ENCODE measurements around the gene SIRT2. TPM values are rescaled to one million over a fixed set of nuclear protein-coding genes. Genes with fewer than 3 reads are reported as not detected.

SIRT2 gene
- total and polyA plus RNA-seq, 4 donors = 34.6 to 51.2 (median 38.6) TPM

DNA sequence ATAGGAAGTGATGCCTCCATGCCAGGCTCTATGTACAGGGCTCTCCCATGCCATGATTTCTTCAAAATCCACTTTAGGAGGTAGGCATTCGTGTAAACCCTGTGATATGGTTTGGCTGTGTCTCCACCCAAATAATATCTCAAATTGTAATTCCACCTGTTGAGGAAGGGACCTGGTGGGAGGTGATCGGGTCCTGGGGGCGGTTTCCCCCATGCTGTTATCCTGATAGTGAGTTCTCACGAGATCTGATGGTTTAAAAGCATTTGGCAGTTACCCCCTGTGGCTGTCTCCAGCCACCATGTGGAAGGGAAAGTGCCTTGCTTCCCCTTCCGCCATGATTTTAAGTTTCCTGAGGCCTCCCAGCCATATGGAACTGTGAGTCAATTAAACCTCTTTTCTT lies 23.1 kb upstream of the SIRT2 start:
- Histone ChIP-seq H3K4me1 (ENCODE audit: control insufficient read depth in 1 of 2, insufficient read depth in 2 of 2, low read length in 2 of 2) (no peaks in the 10 kb centered on the region), H3K36me3 (ENCODE audit: control insufficient read depth in 1 of 2, insufficient read depth in 2 of 2, low read length in 1 of 2) (peaks cover 0 to 2% of the 10 kb centered on the region in 2 donors), H3K9me3 (ENCODE audit: control insufficient read depth, low read length) (no peaks in the 10 kb centered on the region), H3K27me3 (ENCODE audit: control insufficient read depth in 1 of 2, insufficient read depth in 2 of 2, low read length in 1 of 2) (no peaks in the 10 kb centered on the region), H3K4me3 (ENCODE audit: low read length in 2 of 2) (no peak overlapping the region), H3K27ac (ENCODE audit: low read depth in 1 of 2, low read length in 2 of 2) (no peak overlapping the region)
- ATAC-seq (ENCODE audit: low FRiP score) (no peak), DNase-seq (peak in 1 of 2 donors; percentile 19)
- intact Hi-C loops (cut with DNase I) = loop anchor here in 1 of 2 donors (10.0 kb wide), 1 partner anchor 288 kb away; no protein-coding TSS in a partner anchor
- 92 to 94% methylated on average over 5 of the region's 5 CpGs for WGBS, 2 donors

DNA sequence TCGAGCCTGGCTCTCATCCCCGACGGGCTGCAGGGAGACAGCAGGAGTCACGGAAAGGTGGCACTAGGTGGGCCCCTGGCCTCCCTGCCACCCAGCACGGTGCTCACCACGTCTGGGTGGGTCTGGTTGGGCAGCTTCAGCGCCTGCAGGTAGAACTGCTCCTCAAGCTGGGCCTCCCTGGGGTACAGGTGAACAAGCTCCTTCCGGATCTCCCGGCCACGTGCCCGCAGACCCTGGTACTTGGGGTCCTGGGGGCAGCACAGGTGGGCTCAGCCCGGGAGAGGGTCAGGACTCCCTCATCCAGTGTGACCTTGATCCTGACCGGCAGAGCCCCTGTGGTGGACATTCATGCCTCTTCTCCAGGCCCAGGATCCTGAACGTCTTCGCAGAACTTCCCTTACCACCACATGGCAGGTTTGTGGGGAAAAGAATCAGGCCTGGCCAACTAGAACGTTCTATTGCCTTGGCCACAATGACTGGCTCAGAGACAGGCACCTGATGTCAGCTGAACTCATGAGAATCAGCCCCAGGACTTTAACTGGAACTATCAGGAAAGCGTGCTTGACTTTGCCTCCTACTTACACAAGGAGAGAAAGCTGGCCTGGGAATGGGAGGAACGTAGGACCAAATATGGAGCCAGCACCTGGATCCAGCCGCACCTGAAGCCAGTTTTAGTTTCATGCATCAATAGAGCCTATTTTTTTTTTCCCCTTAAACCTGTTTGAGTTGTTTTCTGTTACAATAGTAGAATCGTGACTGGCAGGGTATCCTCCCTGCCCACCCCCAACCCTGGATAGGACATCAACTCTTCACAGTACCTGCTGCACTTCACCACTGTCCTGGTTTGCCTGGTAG lies 22.2 kb upstream of the SIRT2 start:
- no peak for ATAC-seq (ENCODE audit: low FRiP score)
- H3K27ac ChIP-seq (ENCODE audit: low read depth in 1 of 2, low read length in 2 of 2) = no peak overlapping the region
- peaks cover 0 to 2% of the 10 kb centered on the region in 2 donors for H3K36me3 ChIP-seq (ENCODE audit: control insufficient read depth in 1 of 2, insufficient read depth in 2 of 2, low read length in 1 of 2)
- WGBS, 2 donors = 93 to 94% methylated on average over 20 of the region's 20 CpGs
- intact Hi-C loops (cut with DNase I) = loop anchor here in 1 of 2 donors (10.0 kb wide), 1 partner anchor 287 kb away; no protein-coding TSS in a partner anchor
- H3K27me3 ChIP-seq (ENCODE audit: control insufficient read depth in 1 of 2, insufficient read depth in 2 of 2, low read length in 1 of 2) = no peaks in the 10 kb centered on the region
- H3K4me3 ChIP-seq (ENCODE audit: low read length in 2 of 2) = no peak overlapping the region
- peak in 1 of 2 donors; percentile 62 for DNase-seq
- H3K4me1 ChIP-seq (ENCODE audit: control insufficient read depth in 1 of 2, insufficient read depth in 2 of 2, low read length in 2 of 2) = no peaks in the 10 kb centered on the region
- H3K9me3 ChIP-seq (ENCODE audit: control insufficient read depth, low read length) = no peaks in the 10 kb centered on the region

GRCh38 chr19:38920602-38921419 lies 21.4 kb upstream of the SIRT2 start:
- H3K27me3 ChIP-seq (ENCODE audit: control insufficient read depth in 1 of 2, insufficient read depth in 2 of 2, low read length in 1 of 2) = no peaks in the 10 kb centered on the region
- intact Hi-C loops (cut with DNase I) = loop anchor here in 1 of 2 donors (10.0 kb wide), 1 partner anchor 286 kb away; no protein-coding TSS in a partner anchor

DNA sequence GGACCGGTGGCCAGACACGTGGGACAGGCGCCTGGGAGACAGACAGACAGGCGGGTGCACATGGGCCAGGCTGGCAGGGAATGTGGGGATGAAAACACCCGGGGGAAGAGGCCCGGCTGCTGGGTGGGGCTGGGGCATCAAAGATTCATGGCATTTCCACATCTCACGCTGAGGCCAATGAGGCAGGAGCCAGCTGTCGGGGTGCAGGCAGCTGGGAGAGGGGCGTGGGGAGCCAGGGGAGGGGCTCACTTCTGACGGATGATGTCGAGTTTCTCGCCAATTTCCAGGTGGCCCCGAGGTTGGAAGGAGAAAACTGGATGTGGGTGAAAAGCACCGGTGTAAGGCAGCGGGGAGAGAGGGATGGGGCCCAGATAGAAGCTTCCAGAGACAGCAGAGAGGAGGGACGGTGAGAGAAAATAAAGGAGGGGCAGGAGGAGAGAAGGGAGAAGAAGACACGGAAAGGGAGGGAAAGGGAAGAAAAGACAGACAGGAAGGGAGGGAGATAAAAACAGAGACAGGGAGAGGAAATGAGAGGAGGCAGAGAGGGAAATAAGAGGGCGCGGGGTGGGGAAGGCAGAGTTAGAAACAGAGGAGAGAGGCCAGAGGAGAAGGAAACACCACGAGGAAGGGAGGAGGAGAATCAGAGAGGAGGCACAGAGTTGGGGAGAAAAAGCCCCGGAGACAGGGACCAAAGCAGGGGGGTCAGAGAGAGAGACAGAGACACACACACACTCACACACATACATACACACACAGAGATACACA lies 20.6 kb upstream of the SIRT2 start:
- ATAC-seq (ENCODE audit: low FRiP score) = no peak
- Histone ChIP-seq H3K4me1 (ENCODE audit: control insufficient read depth in 1 of 2, insufficient read depth in 2 of 2, low read length in 2 of 2) (no peaks in the 10 kb centered on the region), H3K36me3 (ENCODE audit: control insufficient read depth in 1 of 2, insufficient read depth in 2 of 2, low read length in 1 of 2) (peaks cover 0 to 2% of the 10 kb centered on the region in 2 donors), H3K27me3 (ENCODE audit: control insufficient read depth in 1 of 2, insufficient read depth in 2 of 2, low read length in 1 of 2) (no peaks in the 10 kb centered on the region), H3K27ac (ENCODE audit: low read depth in 1 of 2, low read length in 2 of 2) (no peak overlapping the region), H3K9me3 (ENCODE audit: control insufficient read depth, low read length) (no peaks in the 10 kb centered on the region), H3K4me3 (ENCODE audit: low read length in 2 of 2) (no peak overlapping the region)
- 76 to 78% methylated on average over 21 of the region's 21 CpGs for WGBS, 2 donors
- intact Hi-C loops (cut with DNase I) = loop anchor here in 1 of 2 donors (10.0 kb wide), 1 partner anchor 285 kb away; no protein-coding TSS in a partner anchor
- peak in 1 of 2 donors; percentile 71 for DNase-seq

More at GRCh38 chr19:38920602-38921419, 21.4 kb upstream of the SIRT2 start:
- no peak for DNase-seq
- Histone ChIP-seq H3K36me3 (ENCODE audit: control insufficient read depth in 1 of 2, insufficient read depth in 2 of 2, low read length in 1 of 2) (peaks cover 0 to 2% of the 10 kb centered on the region in 2 donors), H3K9me3 (ENCODE audit: control insufficient read depth, low read length) (no peaks in the 10 kb centered on the region), H3K4me3 (ENCODE audit: low read length in 2 of 2) (no peak overlapping the region), H3K27ac (ENCODE audit: low read depth in 1 of 2, low read length in 2 of 2) (no peak overlapping the region), H3K4me1 (ENCODE audit: control insufficient read depth in 1 of 2, insufficient read depth in 2 of 2, low read length in 2 of 2) (no peaks in the 10 kb centered on the region)
- no peak for ATAC-seq (ENCODE audit: low FRiP score)
- 79 to 81% methylated on average over 14 of the region's 14 CpGs for WGBS, 2 donors

GRCh38 chr19:38918526-38918925 lies 19.1 kb upstream of the SIRT2 start:
- Histone ChIP-seq H3K9me3 (ENCODE audit: control insufficient read depth, low read length) (no peaks in the 10 kb centered on the region), H3K4me1 (ENCODE audit: control insufficient read depth in 1 of 2, insufficient read depth in 2 of 2, low read length in 2 of 2) (no peaks in the 10 kb centered on the region), H3K4me3 (ENCODE audit: low read length in 2 of 2) (no peak overlapping the region), H3K27me3 (ENCODE audit: control insufficient read depth in 1 of 2, insufficient read depth in 2 of 2, low read length in 1 of 2) (no peaks in the 10 kb centered on the region), H3K27ac (ENCODE audit: low read depth in 1 of 2, low read length in 2 of 2) (no peak overlapping the region), H3K36me3 (ENCODE audit: control insufficient read depth in 1 of 2, insufficient read depth in 2 of 2, low read length in 1 of 2) (no peaks in the 10 kb centered on the region)
- intact Hi-C loops (cut with DNase I) = no loop called here
- 87 to 89% methylated on average over 10 of the region's 10 CpGs for WGBS, 2 donors
- DNase-seq = peak in 1 of 2 donors; percentile 50
- no peak for ATAC-seq (ENCODE audit: low FRiP score)

GRCh38 chr19:38917921-38918491 lies 18.6 kb upstream of the SIRT2 start:
- ATAC-seq (ENCODE audit: low FRiP score) = no peak
- no peak overlapping the region for H3K4me3 ChIP-seq (ENCODE audit: low read length in 2 of 2)
- intact Hi-C loops (cut with DNase I) = no loop called here
- WGBS, 2 donors = 72 to 83% methylated on average over 13 of the region's 13 CpGs
- H3K9me3 ChIP-seq (ENCODE audit: control insufficient read depth, low read length) = no peaks in the 10 kb centered on the region
- no peaks in the 10 kb centered on the region for H3K4me1 ChIP-seq (ENCODE audit: control insufficient read depth in 1 of 2, insufficient read depth in 2 of 2, low read length in 2 of 2)
- no peaks in the 10 kb centered on the region for H3K36me3 ChIP-seq (ENCODE audit: control insufficient read depth in 1 of 2, insufficient read depth in 2 of 2, low read length in 1 of 2)
- H3K27ac ChIP-seq (ENCODE audit: low read depth in 1 of 2, low read length in 2 of 2) = no peak overlapping the region
- DNase-seq = peak in 1 of 2 donors; percentile 64
- H3K27me3 ChIP-seq (ENCODE audit: control insufficient read depth in 1 of 2, insufficient read depth in 2 of 2, low read length in 1 of 2) = no peaks in the 10 kb centered on the region

DNA sequence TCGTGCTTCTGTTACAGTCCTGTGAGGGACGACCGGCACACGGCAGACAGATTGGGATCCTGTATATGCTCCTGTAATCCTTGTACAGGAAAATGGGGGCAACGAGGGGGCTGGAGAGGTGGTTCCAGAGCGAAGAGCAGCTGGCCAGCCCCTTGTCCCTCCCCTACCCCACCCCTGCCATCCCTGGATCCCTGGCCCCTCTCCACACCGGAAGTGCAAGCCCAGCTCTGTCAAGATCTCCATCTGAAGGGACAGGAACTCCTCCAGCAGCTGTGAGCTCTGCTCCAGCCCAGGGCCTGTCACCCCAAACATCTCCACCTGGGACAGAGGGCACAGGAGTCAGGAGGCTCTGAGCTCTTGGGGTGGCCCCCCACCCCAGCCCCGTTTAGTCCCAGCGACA lies 18.1 kb upstream of the SIRT2 start:
- Histone ChIP-seq H3K36me3 (ENCODE audit: control insufficient read depth in 1 of 2, insufficient read depth in 2 of 2, low read length in 1 of 2) (no peaks in the 10 kb centered on the region), H3K27ac (ENCODE audit: low read depth in 1 of 2, low read length in 2 of 2) (no peak overlapping the region), H3K9me3 (ENCODE audit: control insufficient read depth, low read length) (no peaks in the 10 kb centered on the region), H3K4me1 (ENCODE audit: control insufficient read depth in 1 of 2, insufficient read depth in 2 of 2, low read length in 2 of 2) (no peaks in the 10 kb centered on the region), H3K27me3 (ENCODE audit: control insufficient read depth in 1 of 2, insufficient read depth in 2 of 2, low read length in 1 of 2) (no peaks in the 10 kb centered on the region), H3K4me3 (ENCODE audit: low read length in 2 of 2) (no peak overlapping the region)
- DNase-seq (peak in 1 of 2 donors; percentile 69), ATAC-seq (ENCODE audit: low FRiP score) (no peak)
- WGBS, 2 donors = 82 to 85% methylated on average over 9 of the region's 9 CpGs
- intact Hi-C loops (cut with DNase I) = no loop called here

Measured in aorta (tissue), 5 donors.